ENCODE measurements around the gene FAAP20.

DNA sequence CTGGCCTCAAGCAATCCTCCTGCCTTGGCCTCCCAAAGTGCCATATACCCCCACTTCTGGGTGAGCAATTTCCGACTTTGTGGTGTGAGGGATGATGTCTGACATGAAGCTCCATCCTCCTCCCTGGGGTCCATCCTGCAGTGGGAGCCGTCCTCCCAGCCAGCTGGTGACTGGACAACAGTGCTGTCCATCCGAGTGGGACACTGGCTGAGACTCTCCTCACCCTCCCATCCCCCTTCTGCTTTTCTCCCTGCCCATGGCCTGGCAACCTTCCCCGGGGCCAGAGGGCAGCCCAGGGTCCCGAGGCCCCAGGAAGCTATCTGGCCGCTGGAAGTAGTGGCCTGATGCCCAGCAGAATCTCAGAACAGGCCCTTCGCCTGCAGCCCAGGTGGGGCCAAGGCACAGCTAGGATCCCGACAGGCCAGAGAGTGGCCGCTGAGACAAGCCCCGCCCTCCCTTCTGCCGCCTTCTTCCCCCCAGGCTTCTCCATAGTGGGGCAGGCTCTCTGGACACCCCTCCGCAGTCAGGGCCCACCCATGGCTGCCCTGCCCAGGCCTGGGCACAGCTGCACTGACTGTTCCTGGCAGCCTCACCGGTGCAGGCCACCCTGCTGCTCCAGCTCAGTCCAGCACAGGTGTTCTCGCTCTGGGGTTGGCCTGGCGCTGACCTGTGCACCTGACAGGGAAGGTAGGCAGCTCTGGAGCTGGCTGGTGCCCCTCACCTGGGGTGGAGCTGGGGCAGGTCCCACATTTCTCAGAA, 8.4 kb upstream of the FAAP20 start:
- no peak for TF ChIP-seq CTCF (IDR thresholded peaks at IDR 0.05)
- no peak for TF ChIP-seq ZNF219 (CRISPR knock-in tag; IDR thresholded peaks at IDR 0.05; ENCODE audit: borderline replicate concordance)
- no peak for TF ChIP-seq ESRRA (CRISPR knock-in tag; IDR thresholded peaks at IDR 0.05; ENCODE audit: borderline replicate concordance)
- TF ChIP-seq OVOL2 (CRISPR knock-in tag; IDR thresholded peaks at IDR 0.05; ENCODE audit: borderline replicate concordance) = no peak
- no peak for TF ChIP-seq ZNF138 (CRISPR knock-in tag; conservative IDR thresholded peaks at IDR 0.05)
- TF ChIP-seq E2F1 (CRISPR knock-in tag; IDR thresholded peaks at IDR 0.05) = no peak
- TF ChIP-seq E2F4 (CRISPR knock-in tag; IDR thresholded peaks at IDR 0.05; ENCODE audit: borderline replicate concordance, low read depth) = no peak

All from WTC11 (cell line).